ENCODE data around the gene CCDC116. TPM values are rescaled to one million over a fixed set of nuclear protein-coding genes. Genes with fewer than 3 reads are reported as not detected.

CCDC116 gene
- total and polyA plus RNA-seq, 2 experiments from 2014 or later = 0.14 TPM; not detected in 1

GRCh38 chr22:21663738-21664137, 31.2 kb downstream of the CCDC116 start (continued):
- TF ChIP-seq EZH2 (IDR thresholded peaks at IDR 0.05; ENCODE audit: low read depth, unreplicated experiment) (no peak), CTCF (conservative IDR thresholded peaks at IDR 0.05; ENCODE audit: low read depth in 2 of 2) (no peak), STAT1 (IDR thresholded peaks at IDR 0.05; ENCODE audit: unreplicated experiment) (no peak), POLR2AphosphoS5 (IDR thresholded peaks at IDR 0.05; ENCODE audit: low read depth) (no peak), EZH2phosphoT487 (IDR thresholded peaks at IDR 0.05; ENCODE audit: unreplicated experiment) (no peak), ZNF114 (CRISPR knock-in tag; IDR thresholded peaks at IDR 0.05) (no peak), ETS1 (IDR thresholded peaks at IDR 0.05) (no peak)

- H3K4me1 ChIP-seq (ENCODE audit: insufficient read depth) = no peaks in the 10 kb centered on the region
- ATAC-seq = no peak
- no peak overlapping the region for H3K27ac ChIP-seq (ENCODE audit: low read depth)
- H3K4me1 Mint-ChIP-seq = peaks cover 10% of the 10 kb centered on the region
- peaks cover 13% of the 10 kb centered on the region for H3K27me3 Mint-ChIP-seq (ENCODE audit: insufficient read depth, low read depth, poor library complexity)
- DNase-seq (ENCODE audit: low spot score) = no peak
- H4K20me1 ChIP-seq (replicated peaks; ENCODE audit: insufficient read depth) = no peaks in the 10 kb centered on the region; the same call in 1 of the 2 replicates
- H3K9me3 Mint-ChIP-seq = no peaks in the 10 kb centered on the region; the same call in 1 of the 3 replicates
- H3K27me3 ChIP-seq (ENCODE audit: insufficient read depth) = no peaks in the 10 kb centered on the region
- H3F3A ChIP-seq (replicated peaks; ENCODE audit: low read depth) = 0 out of 2 replicates have a peak, but pooled peaks cover 9% of the 10 kb centered on the region
- peaks cover 14% of the 10 kb centered on the region for H3K79me2 ChIP-seq (replicated peaks; ENCODE audit: insufficient read depth)
- H3K36me3 Mint-ChIP-seq (ENCODE audit: low read depth) = no peaks in the 10 kb centered on the region
- H2AFZ ChIP-seq = peak overlapping the region; percentile 98
- H3K4me3 ChIP-seq = peak overlapping the region; percentile 99
- H3K4me3 Mint-ChIP-seq = peak overlapping the region; percentile 98
- H3K9me2 ChIP-seq (ENCODE audit: insufficient read depth) = no peaks in the 10 kb centered on the region
- H3K27ac Mint-ChIP-seq = 0 out of 2 replicates have a peak overlapping the region, but pooled peaks have one; percentile 94
- peak overlapping the region; percentile 82 for H3K4me2 ChIP-seq
- TF ChIP-seq ZNF331 (CRISPR knock-in tag; IDR thresholded peaks at IDR 0.05; ENCODE audit: low read depth) = no peak
- no peak for TF ChIP-seq NANOG (IDR thresholded peaks at IDR 0.05; ENCODE audit: borderline replicate concordance)
- TF ChIP-seq CREB1 (CRISPR knock-in tag; IDR thresholded peaks at IDR 0.05; ENCODE audit: low read depth) = no peak
- no peak for TF ChIP-seq EZH2 (IDR thresholded peaks at IDR 0.05; ENCODE audit: low read depth, unreplicated experiment)
- no peak for TF ChIP-seq ZNF114 (CRISPR knock-in tag; IDR thresholded peaks at IDR 0.05)
- no peak for TF ChIP-seq ETS1 (IDR thresholded peaks at IDR 0.05)
- H3K36me3 ChIP-seq (ENCODE audit: insufficient read depth) = no peaks in the 10 kb centered on the region
Observed at GRCh38 chr22:21665047-21665851, 32.7 kb downstream of the CCDC116 start.

All from GM23338 (cell line).